Loucy (cell line): ENCODE data around the gene VCAN.

Experiments used
- CTCF ChIP-seq: fragments of 200-600 bp; sonication (generic); conservative IDR thresholded peaks from 2 replicates; pipeline ENCODE4 v1.5.1; 2014; ENCODE audit warnings: mild to moderate bottlenecking, antibody characterized with exemption, low read length
- EZH2phosphoT487 ChIP-seq: fragments of 200-600 bp; IDR thresholded peaks from 2 replicates; pipeline ENCODE4 v1.6.1; 2018; ENCODE audit warnings: antibody characterized with exemption, mild to moderate bottlenecking, moderate library complexity, borderline replicate concordance

GRCh38 chr5:83614841-83615240 is 143.3 kb downstream of the VCAN start:
- no peak for TF ChIP-seq CTCF
- no peak for TF ChIP-seq EZH2phosphoT487
